ENCODE results near the gene COPZ2.
"Not testable (repeated sequence)": the region's sequence is repeated elsewhere in the genome, so short reads cannot be mapped to it uniquely, and the experiment has no call there.

Gene COPZ2

DNA sequence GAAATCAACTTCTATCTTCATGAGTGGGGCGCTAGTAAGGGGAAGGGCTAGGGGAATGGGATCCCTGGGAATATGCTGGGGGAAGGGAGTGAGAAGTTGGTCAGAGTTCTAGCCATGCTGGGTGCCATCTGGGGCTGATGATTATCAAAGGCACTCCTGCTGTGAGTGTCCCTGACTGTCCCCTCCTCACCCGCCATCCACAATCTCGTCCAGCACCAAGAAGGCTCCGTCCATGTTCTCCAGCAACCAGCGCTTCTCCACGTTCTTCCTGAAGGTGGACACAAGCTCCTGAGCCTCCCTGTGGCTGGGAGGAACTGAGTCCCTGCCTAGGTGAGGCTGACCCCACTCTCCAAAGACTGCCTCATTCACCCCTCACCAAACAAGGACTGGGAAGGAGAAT lies 5.6 kb downstream of the COPZ2 start:
- DNase-seq (ENCODE audit: low read depth in 2 of 3, low spot score in 2 of 3), result no peak

- no peak for DNase-seq (ENCODE audit: low read depth in 2 of 3, low spot score in 2 of 3)
Measured at GRCh38 chr17:48030531-48030930, 7.1 kb downstream of the COPZ2 start.

GRCh38 chr17:48028736-48029135 lies 8.9 kb downstream of the COPZ2 start:
- no peak for DNase-seq (ENCODE audit: low read depth in 2 of 3, low spot score in 2 of 3)

- DNase-seq (ENCODE audit: low read depth in 2 of 3, low spot score in 2 of 3), result no peak
Measured at GRCh38 chr17:48027322-48027981, 10.1 kb downstream of the COPZ2 start.

- DNase-seq (ENCODE audit: low read depth in 2 of 3, low spot score in 2 of 3), result peak in 2 of 3 experiments; percentile 43 to 56
Measured at GRCh38 chr17:48026502-48027321, 10.9 kb downstream of the COPZ2 start.

- DNase-seq (ENCODE audit: low read depth in 2 of 3, low spot score in 2 of 3), result no peak
Measured at GRCh38 chr17:48025904-48026501, 11.6 kb downstream of the COPZ2 start.

- peak; percentile 94 to 98 (median 97) for DNase-seq (ENCODE audit: low read depth in 2 of 3, low spot score in 2 of 3)
Measured at GRCh38 chr17:48025040-48025903, 12.3 kb downstream of the COPZ2 start.

GRCh38 chr17:48024149-48025039 lies 13.2 kb downstream of the COPZ2 start:
- peak in 1 of 3 experiments; percentile 18 for DNase-seq (ENCODE audit: low read depth in 2 of 3, low spot score in 2 of 3)

DNA sequence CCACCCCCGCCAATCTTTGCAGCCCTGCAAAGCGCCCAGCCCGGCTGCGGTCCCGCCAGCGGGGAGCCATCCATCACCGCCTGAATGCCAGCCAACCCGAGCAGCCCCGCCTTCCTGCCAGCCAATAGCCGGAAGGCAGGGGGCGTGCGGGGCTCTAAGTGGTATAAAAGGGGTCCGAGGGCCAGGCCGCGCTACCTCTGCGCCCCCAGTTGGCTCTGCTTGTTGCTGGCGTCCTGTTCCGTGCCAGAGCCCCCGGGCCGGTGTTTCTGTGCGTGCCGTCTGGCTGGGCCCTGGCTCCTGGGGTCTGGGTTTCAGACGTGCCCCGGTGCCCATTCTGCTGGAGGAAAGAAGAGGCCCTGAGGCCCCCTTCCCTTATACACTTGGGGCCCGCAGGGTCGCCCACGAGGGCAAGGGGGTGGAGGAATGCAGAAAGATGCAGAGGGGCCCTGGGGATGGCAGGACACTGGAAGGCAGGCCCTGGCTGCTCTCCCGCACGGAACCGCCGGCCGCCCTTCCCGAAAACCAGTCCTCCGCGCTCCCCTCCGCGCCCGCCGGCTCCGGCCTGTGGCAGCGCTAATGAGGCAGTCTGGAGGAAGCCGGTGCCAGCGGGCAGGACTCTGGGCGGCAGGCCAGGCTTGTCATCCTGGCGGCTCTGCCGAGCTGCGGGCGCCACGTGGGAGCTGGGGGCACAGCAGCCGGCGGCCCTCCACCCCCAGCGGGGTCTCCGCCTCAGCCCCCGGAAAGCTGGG lies 14.0 kb downstream of the COPZ2 start:
- DNase-seq (ENCODE audit: low read depth in 2 of 3, low spot score in 2 of 3), result peak in 1 of 3 experiments; percentile 25

GRCh38 chr17:48022901-48023300 lies 14.7 kb downstream of the COPZ2 start:
- DNase-seq (ENCODE audit: low read depth in 2 of 3, low spot score in 2 of 3), result no peak

- no peak for DNase-seq (ENCODE audit: low read depth in 2 of 3, low spot score in 2 of 3)
Measured at GRCh38 chr17:48021934-48022333, 15.7 kb downstream of the COPZ2 start.

DNA sequence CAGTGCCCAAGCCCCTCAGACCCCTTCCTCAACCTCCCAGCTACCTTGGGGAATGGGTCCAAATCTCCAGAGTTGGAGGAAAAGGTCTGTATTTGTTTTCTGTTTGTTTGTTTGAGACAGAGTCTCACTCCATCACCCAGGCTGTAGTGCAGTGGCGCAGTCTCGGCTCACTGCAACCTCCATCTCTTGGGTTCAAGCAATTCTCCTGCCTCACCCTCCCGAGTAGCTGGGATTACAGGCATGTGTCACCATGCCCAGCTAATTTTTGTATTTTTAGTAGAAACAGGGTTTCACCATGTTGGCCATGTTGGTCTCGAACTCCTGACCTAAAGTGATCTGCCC lies 19.8 kb downstream of the COPZ2 start:
- not testable (repeated sequence) for DNase-seq (ENCODE audit: low read depth in 2 of 3, low spot score in 2 of 3)

GRCh38 chr17:48016112-48016511 lies 21.5 kb downstream of the COPZ2 start:
- DNase-seq (ENCODE audit: low read depth in 2 of 3, low spot score in 2 of 3), result no peak

DNA sequence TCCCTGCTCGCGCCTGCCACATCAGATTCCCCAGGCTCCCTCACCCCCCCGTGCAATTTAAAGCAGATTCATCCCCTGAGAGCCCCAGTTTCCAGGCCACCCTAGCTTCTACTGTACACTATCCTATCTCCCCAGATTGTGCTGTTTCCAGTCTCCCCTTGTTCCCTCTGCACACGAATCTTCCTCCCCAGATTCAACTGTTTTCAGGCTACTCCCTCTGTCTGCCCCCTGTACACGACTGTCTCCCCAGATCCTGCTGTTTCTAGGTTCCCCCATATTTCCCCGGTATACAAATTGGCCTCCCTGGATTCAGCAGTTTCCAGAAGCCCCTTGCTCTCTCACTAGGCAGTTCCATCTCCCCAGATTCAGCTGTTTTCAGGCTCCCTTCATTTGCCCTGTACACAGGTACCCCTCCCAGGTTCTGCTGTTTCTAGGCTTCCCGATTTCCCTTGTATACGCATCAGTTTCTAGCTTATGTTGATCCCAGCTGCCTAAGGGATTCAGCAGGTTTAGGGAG lies 22.9 kb downstream of the COPZ2 start:
- no peak for DNase-seq (ENCODE audit: low read depth in 2 of 3, low spot score in 2 of 3)

- no peak for DNase-seq (ENCODE audit: low read depth in 2 of 3, low spot score in 2 of 3)
Measured at GRCh38 chr17:48013876-48014594, 23.6 kb downstream of the COPZ2 start.

DNA sequence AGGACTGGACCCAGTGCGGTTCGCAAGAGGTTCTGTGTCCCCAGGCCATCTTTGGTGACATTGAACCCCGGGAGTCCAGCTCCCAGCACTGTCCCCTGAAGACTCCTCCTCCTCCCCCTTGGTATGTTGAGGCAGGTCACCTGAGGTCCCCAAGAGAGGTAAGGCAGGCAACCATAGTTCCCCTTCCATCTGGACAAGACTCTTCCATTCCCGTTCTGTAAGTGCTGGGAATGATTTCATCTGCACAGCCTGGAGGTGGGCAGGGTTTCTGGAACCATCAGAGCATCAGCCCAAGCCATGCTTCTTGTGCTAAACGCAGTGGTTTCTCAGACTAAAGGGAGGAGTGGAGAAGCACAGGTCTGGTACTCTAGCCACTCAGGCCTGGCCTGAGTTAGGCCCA lies 24.9 kb downstream of the COPZ2 start:
- DNase-seq (ENCODE audit: low read depth in 2 of 3, low spot score in 2 of 3), result no peak

- DNase-seq (ENCODE audit: low read depth in 2 of 3, low spot score in 2 of 3), result peak in 2 of 3 experiments; percentile 33
Measured at GRCh38 chr17:48012151-48012520, 25.5 kb downstream of the COPZ2 start.

DNA sequence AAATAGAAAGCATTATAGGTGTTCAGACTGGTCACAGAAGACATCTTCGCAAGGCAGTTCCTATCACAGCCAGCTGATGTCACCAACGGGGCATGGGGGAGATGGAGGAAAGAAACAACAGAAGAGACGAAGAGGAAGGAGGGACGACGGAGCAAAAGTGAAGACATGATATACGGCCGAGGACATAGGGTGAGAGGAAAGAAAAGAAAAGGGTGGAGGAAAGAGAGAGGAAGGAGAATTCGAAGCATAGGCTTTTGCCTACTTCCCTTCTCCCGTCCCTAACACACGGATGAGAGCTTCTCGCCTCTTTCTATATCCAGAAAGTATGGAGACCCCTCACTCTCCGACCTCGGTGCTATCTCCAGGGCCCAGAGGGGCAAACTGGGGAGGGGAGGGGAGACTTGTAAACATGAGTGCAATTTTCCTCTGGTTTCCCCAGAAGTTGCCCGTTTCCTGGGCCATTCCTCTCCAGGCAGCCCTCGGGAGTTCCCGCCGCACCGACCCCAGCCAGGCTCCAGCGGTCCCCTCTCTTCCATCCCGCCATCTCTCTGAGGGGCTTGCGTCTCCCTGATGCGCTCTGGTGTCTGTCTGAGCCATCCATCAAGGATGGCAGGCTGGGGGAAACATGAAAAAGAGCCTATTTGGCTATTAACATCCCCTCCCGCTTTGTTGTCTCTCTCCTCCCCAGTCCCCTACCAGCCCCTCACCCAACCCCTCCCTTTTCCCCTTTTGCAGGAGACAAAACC lies 26.0 kb downstream of the COPZ2 start:
- no peak for DNase-seq (ENCODE audit: low read depth in 2 of 3, low spot score in 2 of 3)
